NCI-H146 treated with DMSO at 0.1 percent for 48 hours (cell line): Measurements from ENCODE around the gene DMAC2.
"Not testable (repeated sequence)": the region's sequence is repeated elsewhere in the genome, so short reads cannot be mapped to it uniquely, and the experiment has no call there.

Source experiments
- DNase-seq: peaks from one replicate; lab custom pipeline; 2025; ENCODE audit not compliant: unreplicated experiment; lab: John Stamatoyannopoulos, UW

Gene DMAC2

GRCh38 chr19:41439441-41440222, at the start of gene DMAC2:
Gene DMAC2, minus strand, starts transcription at chr19:41439912. Its CDS starts 13 bp downstream, at chr19:41439899.
- DNase-seq = peak; percentile 98

DNA sequence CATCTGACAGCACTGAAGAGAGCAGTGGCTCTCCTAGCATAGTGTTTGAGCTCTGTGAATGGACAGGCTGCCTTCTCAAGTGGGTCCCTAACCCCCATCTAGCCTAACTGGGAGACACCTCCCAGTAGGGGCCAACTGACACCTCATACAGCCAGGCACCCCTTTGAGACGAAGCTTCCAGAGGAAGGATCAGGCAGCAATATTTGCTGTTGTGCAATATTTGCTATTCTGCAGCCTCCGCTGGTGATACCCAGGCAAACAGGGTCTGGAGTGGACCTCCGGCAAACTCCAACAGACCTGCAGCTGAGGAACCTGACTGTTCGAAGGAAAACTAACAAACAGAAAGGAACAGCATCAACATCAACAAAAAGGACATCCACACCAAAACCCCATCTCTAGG, 47.2 kb upstream of the DMAC2 start:
- not testable (repeated sequence) for DNase-seq

DNA sequence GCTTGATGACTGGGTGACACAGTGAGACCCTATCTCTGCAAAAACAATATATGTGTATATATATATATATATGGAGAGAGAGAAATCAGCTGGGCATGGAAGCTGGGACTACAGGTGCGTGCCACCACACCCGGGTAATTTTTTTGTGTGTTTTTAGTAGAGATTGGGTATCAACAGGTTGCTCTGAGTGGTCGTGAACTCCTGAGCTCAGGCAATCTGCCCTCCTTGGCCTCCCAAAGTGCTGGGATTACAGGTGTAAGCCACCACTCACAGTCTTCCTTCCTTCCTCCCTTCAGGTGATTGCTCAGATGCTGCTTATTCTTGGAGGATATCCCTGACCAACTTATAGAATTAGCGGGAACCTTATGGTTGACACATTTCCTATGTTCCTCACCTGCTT, 45.1 kb upstream of the DMAC2 start:
- no peak for DNase-seq

GRCh38 chr19:41480336-41480735, 40.6 kb upstream of the DMAC2 start:
- no peak for DNase-seq

DNA sequence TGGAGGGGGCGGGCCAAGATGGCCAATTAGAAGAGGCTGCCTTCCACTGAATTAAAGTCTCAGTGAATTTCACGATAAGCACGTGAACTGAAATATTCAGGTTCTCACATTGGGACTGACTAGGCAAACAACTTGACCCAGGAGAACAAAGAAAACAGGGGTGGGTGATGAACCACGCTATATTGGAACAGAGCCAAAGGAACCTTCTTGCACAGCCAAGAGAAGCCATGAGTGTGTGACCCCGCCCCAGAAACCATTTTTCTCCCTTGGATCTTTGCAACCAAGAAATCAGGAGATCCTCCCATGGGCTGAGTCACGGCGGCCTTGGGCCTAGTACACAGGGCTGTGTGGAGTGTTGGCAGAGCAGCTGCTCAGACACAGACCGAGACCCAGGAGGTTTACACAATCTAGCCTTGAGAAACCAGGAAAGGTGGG, 40.1 kb upstream of the DMAC2 start:
- no peak for DNase-seq

GRCh38 chr19:41478875-41479756, 39.4 kb upstream of the DMAC2 start:
- DNase-seq = no peak

DNA sequence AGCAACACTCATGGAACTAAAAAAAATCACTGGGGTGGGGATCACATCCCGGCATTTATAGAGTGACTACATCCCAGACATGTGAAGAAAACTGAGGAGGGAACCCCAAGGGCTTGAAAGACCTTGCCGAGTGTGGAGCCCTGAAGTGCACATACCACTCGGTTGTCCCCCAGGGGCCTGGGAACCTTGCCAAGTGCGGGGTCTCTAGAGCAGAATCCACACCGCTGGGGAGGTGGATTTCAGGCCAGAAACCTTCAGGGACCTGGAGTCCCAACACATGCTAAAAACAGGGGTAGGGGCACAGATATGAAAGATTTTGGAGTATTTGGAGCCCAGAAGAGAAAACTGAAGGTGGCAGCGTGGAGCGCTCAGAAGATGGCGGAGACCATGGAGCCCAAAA, 38.5 kb upstream of the DMAC2 start:
- DNase-seq = no peak

DNA sequence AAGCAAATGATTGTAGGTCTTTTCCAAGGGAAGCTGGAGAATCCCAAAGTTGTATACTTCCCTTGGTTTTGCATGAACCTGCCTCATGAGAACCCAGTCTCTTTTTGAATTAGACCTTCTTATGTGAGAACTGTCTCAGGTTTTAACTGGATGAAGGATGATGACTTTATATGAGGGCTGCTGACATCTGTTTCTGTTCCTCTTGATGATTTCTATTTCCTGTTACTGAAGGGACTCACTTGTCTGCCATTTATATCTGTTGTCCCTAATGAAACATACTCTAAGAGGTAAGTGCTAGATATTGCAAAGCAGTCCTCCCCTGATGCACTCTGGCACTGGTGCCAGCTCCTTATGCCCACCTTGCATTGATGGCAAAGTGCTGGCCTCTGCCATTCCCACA, 36.9 kb upstream of the DMAC2 start:
- no peak for DNase-seq

GRCh38 chr19:41463257-41464256, 23.8 kb upstream of the DMAC2 start:
- DNase-seq = not testable (repeated sequence)

- DNase-seq = no peak
Observed at GRCh38 chr19:41462497-41462896, 22.8 kb upstream of the DMAC2 start.

GRCh38 chr19:41457241-41457640, 17.5 kb upstream of the DMAC2 start:
- DNase-seq = no peak

- DNase-seq = no peak
Observed at GRCh38 chr19:41456342-41456918, 16.7 kb upstream of the DMAC2 start.

- no peak for DNase-seq
Observed at GRCh38 chr19:41455936-41456335, 16.2 kb upstream of the DMAC2 start.

DNA sequence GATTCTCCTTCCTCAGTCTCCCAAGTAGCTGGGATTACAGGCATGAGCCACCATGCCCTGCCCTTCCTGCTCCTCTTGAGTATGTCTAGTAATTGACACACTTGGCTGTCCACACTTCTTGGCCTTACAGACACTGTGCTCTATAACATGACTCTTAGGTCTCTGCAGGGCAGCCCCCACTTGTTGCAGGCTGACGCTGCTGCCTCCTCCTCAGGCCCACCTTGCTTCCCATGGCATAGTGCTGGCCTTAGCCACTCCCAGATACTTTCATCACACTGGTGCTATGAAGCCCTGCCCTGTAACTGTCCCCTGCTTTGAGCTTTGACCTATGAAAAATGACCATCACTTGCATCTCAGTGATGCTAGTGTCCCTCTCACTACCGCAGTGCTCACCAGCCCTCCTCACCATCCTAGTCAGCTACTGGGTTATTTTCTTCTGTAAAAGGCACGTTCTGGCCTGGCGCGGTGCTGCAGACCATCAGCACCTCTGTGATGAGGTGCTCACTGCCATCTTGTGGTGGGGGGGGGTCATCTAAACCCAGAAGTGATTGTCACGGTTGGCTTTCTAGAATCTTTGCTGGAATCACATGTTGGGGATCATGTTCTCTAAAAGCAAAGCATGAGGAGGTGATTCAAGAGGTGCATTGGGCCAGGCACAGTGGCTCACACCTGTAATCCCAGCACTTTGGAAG, 13.0 kb upstream of the DMAC2 start:
- DNase-seq = no peak

DNA sequence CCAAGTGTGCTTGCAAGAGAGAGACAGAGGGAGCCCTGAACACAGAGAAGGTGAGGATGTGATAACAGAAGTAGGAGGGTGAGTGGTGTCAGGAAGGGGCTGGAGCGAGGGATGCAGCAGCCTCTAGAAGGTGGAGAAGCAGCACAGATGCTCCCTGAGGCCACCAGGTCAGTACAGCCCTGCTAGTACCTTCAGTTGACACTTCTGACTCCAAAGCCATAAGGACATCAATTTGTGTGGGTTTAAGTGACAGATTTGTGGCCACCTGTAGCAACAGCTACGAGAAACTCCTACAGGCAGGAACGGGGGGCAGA, 10.1 kb upstream of the DMAC2 start:
- DNase-seq = no peak

DNA sequence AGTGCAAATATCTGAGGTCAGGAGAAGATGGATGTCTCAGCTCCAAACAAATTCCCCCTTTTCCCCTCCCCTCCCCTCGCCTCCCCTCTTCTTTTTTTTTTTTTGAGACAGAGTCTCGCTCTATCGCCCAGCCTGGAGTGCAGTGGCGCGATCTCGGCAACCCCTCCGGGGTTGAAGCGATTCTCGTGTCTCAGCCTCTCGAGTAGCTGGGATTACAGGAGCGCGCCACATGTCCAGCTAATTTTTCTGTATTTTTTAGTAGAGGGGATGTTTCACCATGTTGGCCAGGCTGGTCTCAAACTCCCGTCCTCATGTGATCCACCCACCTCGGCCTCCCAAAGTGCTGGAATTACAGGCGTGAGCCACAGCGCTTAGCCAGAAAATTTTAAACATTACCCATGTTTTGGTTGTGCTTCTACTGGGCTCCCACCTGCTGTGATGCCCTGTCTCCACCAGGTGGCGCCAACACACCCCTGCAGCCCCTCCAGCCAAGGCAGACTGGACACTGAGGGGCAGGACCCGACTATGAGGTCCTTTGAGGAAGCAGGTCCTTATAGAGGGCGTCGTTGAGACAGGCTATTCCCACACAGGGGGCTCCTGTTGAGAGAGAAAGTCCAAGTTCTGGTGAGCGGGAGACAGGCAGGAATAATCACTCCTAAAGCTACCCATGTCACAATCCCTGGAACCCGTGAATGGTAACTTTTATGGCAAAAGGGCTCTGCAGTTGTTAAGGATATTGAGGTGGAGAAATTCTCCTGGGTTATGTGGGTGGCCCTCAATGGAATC, 9.6 kb upstream of the DMAC2 start:
- DNase-seq = peak; percentile 14

DNA sequence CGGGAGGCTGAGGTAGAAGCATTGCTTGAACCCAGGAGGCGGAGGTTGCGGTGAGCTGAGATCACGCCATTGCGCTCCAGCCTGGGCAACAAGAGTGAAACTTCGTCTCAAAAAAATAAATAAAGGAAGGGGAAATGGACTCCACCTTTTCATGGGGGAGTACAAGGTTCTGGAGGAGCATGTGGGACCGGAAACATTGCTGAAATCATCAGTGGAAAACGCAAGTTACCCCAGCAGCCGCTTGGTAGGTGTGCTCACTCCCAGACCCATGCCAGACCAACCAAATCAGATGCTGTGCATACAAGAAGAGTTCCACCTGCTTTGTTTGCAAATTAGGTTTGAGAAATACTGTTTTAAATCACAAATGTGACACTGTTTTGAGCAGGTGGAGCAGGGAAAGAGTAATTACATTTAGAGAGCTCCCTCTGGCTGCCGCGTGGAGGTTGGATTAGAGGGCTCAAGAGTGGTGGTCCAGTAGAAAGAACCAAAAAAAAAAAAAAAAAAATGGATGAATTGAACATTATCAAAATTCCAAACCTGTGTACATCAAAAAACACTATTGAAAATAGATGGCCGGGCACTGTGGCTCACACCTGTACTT, 8.1 kb upstream of the DMAC2 start:
- no peak for DNase-seq

- no peak for DNase-seq
Observed at GRCh38 chr19:41445575-41445974, 5.9 kb upstream of the DMAC2 start.
